GM21528 (cell line): Measurements from ENCODE around the gene HBA2.
"Not testable (repeated sequence)": the region's sequence is repeated elsewhere in the genome, so short reads cannot be mapped to it uniquely, and the experiment has no call there.

Source experiments
- ATAC-seq: cut with Tn5 transposase; IDR thresholded peaks from one replicate; pipeline ENCODE4 v1.9.1; 2021; ENCODE audit warnings: mild to moderate bottlenecking, moderate library complexity; ENCODE audit not compliant: unreplicated experiment, low FRiP score

Gene HBA2

DNA sequence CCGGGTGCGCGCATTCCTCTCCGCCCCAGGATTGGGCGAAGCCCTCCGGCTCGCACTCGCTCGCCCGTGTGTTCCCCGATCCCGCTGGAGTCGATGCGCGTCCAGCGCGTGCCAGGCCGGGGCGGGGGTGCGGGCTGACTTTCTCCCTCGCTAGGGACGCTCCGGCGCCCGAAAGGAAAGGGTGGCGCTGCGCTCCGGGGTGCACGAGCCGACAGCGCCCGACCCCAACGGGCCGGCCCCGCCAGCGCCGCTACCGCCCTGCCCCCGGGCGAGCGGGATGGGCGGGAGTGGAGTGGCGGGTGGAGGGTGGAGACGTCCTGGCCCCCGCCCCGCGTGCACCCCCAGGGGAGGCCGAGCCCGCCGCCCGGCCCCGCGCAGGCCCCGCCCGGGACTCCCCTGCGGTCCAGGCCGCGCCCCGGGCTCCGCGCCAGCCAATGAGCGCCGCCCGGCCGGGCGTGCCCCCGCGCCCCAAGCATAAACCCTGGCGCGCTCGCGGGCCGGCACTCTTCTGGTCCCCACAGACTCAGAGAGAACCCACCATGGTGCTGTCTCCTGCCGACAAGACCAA, at the start of gene HBA2:
HBA2 (plus strand) TSS at position 503 of the 568 bp plus-strand sequence; CDS start at position 540, 37 bp downstream.
- ATAC-seq = not testable (repeated sequence)

DNA sequence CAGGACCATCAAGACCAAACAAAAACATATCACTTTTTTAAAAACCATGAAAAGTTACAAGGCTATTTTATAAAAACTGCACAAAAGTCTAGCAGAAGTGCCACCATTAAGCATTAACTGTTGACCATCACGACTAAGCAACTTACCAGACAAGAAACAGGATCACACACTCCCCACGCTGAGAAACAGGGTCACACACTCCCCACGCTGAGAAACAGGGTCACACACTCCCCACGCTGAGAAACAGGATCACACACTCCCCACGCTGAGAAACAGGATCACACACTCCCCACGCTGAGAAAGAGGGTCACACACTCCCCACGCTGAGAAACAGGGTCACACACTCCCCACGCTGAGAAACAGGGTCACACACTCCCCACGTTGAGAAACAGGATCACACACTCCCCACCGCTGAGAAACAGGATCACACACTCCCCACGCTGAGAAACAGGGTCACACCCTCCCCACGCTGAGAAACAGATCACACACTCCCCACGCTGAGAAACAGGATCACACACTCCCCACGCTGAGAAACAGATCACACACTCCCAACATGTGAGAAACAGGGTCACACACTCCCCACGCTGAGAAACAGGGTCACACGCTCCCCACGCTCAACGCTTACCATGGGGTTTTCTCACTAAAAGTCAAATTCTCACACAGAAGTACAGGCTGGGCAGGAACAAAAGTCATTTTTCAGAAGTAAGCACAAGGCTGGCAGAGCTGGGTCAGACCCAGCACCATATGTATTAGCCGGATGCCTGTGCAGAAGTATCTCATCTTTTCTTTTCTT, 48.9 kb upstream of the HBA2 start:
- ATAC-seq = not testable (repeated sequence)

DNA sequence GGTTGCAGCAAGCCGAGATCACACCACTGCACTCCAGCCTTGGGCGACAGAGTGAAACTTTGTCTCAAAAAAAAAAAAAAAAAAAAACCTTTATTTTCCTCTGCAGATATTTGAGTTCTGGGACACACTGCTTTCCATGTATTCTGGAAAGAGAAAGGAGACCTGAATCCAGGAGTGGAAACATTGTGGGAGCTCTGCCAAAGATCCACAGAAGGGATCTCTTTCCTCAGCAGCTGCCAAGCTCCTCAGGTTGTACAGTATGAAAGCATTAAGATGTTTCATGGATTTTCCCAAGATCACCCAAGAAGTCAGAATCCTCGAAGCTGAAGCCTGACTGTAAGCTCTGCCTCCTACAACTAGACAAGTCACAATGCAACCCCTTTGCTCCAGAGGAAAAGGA, 47.7 kb upstream of the HBA2 start:
- ATAC-seq = no peak

DNA sequence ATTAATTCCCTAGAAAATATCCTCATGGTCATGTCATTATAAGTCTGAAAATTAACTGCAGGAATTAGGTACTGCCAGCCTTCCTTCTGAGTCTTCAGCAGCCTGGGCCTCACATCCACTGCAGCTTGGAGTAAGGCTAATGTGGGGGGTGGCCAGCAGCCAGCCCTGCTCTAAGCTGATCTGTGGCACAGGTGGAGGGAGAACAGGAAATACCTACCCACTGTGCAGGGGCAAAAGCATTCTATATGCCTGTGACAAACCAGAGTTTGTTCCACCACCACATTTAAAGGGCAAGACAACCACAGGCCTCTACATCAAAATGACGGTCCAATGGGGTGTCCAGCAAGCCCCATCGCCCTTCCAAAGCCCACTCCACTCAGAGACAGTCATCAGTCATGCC, 43.6 kb upstream of the HBA2 start:
- no peak for ATAC-seq

GRCh38 chr16:130533-131173, 42.0 kb upstream of the HBA2 start:
- ATAC-seq = no peak

DNA sequence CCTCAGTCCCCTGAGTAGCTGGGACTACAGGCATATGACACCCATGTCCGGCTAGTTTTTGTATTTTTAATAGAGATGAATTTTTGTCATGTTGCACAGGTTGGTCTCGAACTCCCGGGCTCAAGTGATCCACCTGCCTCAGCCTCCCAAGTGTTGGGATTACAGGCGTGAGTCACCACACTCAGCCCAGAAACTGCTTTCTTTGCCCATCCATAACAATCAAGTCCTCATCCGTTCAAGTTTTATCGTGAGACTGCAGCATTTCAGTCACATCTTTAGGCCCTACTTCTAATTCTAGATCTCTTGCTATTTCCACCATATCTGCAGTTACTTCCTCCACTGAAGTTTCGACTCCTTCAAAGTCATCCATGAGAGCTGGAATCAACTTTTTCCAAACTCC, 40.6 kb upstream of the HBA2 start:
- no peak for ATAC-seq

- no peak for ATAC-seq
These were observed 39.0 kb upstream of the HBA2 start for GRCh38 chr16:133716-134115.

- ATAC-seq = no peak
These were observed 34.6 kb upstream of the HBA2 start for GRCh38 chr16:138049-138417.

DNA sequence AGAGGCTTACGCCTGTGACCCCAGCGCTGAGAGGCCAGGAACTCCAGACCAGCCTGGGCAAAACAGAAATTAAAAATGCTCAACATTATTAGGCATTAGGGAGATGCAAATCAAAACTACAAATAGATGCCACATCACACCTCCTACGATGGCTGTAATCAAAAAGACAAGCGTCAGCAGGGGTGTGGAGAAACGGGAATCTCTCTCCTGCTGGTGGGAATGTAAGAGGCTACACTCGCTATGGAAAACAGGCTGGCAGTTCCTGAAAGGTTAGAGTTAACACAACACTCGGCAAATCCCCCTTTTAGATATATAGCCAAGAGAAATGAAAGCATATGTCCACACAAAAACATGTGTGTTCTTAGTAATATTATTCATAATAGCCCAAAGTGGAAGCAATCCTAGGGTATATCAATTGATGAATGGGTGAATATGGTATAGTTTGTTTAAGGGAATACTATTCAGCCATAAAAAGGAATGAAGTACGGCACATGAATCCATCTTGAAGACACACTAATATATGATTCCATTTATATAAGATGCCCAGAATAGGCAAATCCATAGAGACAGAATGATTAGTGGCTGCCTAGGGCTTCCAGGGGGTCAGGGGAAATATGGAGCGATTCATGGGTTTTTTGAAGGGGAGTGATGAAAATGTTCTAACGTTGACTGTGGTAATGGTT, 32.4 kb upstream of the HBA2 start:
- no peak for ATAC-seq

DNA sequence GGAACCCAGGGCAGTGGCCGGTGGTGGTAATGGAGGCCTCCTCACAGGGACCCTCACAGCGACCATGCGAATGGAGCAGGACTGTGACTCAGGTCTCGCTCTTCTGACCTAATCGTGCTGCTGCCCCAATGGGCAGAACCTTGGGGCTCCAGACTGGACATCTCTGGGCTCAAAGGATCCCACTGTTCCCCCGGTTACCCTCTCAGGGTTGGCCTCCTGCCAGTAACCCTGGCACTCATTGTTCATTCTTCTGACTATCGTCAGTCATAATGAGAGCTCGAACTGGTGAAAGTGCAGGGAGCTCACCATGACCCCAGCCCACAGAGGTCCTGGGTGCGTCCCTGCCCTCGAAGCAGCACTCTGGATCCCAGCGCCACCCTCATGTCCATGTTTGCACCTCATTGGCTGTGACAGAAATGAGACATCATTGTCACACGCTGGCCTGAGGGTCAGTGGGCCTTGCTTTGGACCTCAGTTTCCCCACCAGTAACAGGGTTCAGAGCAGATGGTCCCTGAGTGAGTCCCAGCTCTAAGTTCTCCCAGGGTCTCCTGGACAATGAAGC, 30.2 kb upstream of the HBA2 start:
- ATAC-seq = no peak

GRCh38 chr16:143047-143446, 29.6 kb upstream of the HBA2 start:
- ATAC-seq = no peak

GRCh38 chr16:143456-143855, 29.2 kb upstream of the HBA2 start:
- ATAC-seq = no peak

GRCh38 chr16:144797-145252, 27.9 kb upstream of the HBA2 start:
- ATAC-seq = no peak

GRCh38 chr16:146646-147045, 26.0 kb upstream of the HBA2 start:
- no peak for ATAC-seq

- ATAC-seq = no peak
These were observed 23.5 kb upstream of the HBA2 start for GRCh38 chr16:149024-149660.

DNA sequence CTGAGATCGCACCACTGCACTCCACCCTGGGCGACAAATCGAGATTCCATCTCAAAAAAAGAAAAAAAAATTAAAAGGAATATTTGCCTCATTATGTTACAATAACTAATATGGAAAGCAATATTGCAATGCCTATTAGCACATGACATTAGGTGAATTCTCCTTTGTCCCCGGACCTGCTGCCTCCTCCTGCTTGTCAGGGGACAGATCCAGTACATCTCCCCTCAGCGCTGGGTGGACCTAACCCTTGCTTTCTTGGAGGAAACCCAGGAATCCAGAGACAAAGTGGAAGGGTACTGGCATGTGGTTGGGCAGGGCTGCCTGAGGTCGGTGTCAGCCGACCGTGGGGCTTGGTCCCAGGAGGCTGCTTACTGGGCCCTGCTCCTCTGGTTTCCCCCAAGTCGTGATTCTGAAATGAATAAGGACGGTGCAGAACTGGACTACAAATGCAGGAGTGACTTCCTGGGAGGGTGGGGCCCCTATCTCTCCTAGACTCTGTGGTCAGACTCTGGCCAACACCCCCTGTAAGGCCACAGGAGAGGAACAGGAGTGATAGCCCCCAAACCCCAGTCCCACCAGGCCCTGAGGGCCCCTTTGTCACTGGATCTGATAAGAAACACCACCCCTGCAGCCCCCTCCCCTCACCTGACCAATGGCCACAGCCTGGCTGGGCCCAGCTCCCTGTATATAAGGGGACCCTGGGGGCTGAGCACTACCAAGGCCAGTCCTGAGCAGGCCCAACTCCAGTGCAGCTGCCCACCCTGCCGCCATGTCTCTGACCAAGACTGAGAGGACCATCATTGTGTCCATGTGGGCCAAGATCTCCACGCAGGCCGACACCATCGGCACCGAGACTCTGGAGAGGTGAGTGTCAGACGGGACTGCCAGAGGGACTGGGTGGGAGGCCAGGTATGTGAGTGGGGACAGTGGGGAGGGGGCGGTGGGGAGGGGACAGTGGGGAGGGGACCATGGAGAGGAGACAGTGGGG, 20.2 kb upstream of the HBA2 start, which contains the start of gene HBZ:
HBZ (plus strand) TSS at position 504 of the 988 bp plus-strand sequence; CDS start at position 770, 266 bp downstream.
- ATAC-seq = no peak

GRCh38 chr16:153129-153521, 19.6 kb upstream of the HBA2 start:
- not testable (repeated sequence) for ATAC-seq

- ATAC-seq = not testable (repeated sequence)
These were observed 19.0 kb upstream of the HBA2 start for GRCh38 chr16:153550-154216.
